Natural killer cell (primary cell): ENCODE results near the gene TRIM24. TPM values are rescaled to one million over a fixed set of nuclear protein-coding genes. Genes with fewer than 3 reads are reported as not detected.

ENCODE experiments used
- ATAC-seq, 3 donors: fragments of 150-1000 bp in 2 of 3; fragments of 200-7000 bp in 1 of 3; cut with Tn5 transposase; 1 replicate in 1 of 3; 2 replicates in 2 of 3; pipeline ENCODE4 v1.10.0; 2021; ENCODE audit warnings: mild to moderate bottlenecking in 2 of 3, moderate library complexity in 2 of 3
- DNase-seq, 2 donors: peaks; one replicate each; pipeline versions ENCODE4 v3.0.0 to v3.0.0-alpha.2; 2013 to 2021; ENCODE audit warnings: mixed read lengths in 1 of 2
- H3K27ac ChIP-seq: one replicate; pipeline ENCODE4 v1.5.1; 2013; ENCODE audit warnings: mild to moderate bottlenecking, low read length
- H3K27me3 ChIP-seq: one replicate; pipeline ENCODE4 v1.6.1; 2013; ENCODE audit warnings: low read length; ENCODE audit not compliant: control insufficient read depth, insufficient read depth
- H3K36me3 ChIP-seq: one replicate; pipeline ENCODE4 v1.6.1; 2013; ENCODE audit warnings: low read length; ENCODE audit not compliant: control insufficient read depth, insufficient read depth
- H3K4me1 ChIP-seq: one replicate; pipeline ENCODE4 v1.6.1; 2013; ENCODE audit warnings: low read length; ENCODE audit not compliant: control insufficient read depth, insufficient read depth
- H3K4me3 ChIP-seq: one replicate; pipeline ENCODE4 v1.5.1; 2013; ENCODE audit warnings: low read length
- H3K9me3 ChIP-seq: one replicate; pipeline ENCODE4 v1.6.1; 2013; ENCODE audit warnings: low read length; ENCODE audit not compliant: control insufficient read depth, insufficient read depth
- H3K27ac Mint-ChIP-seq, 2 donors: one replicate each; pipeline ENCODE4 v1.8.0; 2022; ENCODE audit warnings: mild to moderate bottlenecking in 2 of 2, mixed read lengths in 2 of 2, moderate library complexity in 1 of 2
- H3K27me3 Mint-ChIP-seq, 2 donors: one replicate each; pipeline ENCODE4 v1.8.0; 2022; ENCODE audit warnings: low read depth in 2 of 2, mixed read lengths in 2 of 2
- H3K36me3 Mint-ChIP-seq: one replicate; pipeline ENCODE4 v1.8.0; 2022; ENCODE audit warnings: mixed read lengths
- H3K4me1 Mint-ChIP-seq, 2 donors: one replicate each; pipeline ENCODE4 v1.8.0; 2022; ENCODE audit warnings: mixed read lengths in 2 of 2
- H3K4me3 Mint-ChIP-seq: one replicate; pipeline ENCODE4 v1.8.0; 2022; ENCODE audit warnings: mild to moderate bottlenecking, moderate library complexity, mixed read lengths
- H3K9me3 Mint-ChIP-seq, 2 donors: one replicate each; pipeline ENCODE4 v1.8.0; 2022; ENCODE audit warnings: mixed read lengths in 2 of 2
- CTCF ChIP-seq: fragments of 200-600 bp; IDR thresholded peaks from one replicate; pipeline ENCODE4 v1.8.0; 2022; ENCODE audit warnings: antibody characterized with exemption
- WGBS: methylation state at CpG from one replicate; pipeline ENCODE4 v1.1.7; 2013; ENCODE audit warnings: missing lambda C conversion rate; ENCODE audit not compliant: insufficient coverage; 5-methylcytosine and 5-hydroxymethylcytosine counted together
- intact Hi-C: fragments of 100-400 bp; cut with micrococcal nuclease; formaldehyde crosslinking; loops from one replicate; pipeline ENCODE4 v1.14.2; 2022
- total RNA-seq, 4 donors: library from RNA; stranded (reverse); fragments of 120-200 nt in 1 of 4; gene quantifications; one replicate each; pipeline versions ENCODE4 v1.2.3 to v1.2.4, GENCODE V29; 2013 to 2022

Gene TRIM24
- total RNA-seq, 3 donors from 2014 or later (not counting 1 experiment from before 2014, with no cell fraction given): 15.2 to 19.1 (median 18.9) TPM

- Mint-ChIP-seq H3K27ac (no peak overlapping the region), H3K27me3 (no peaks in the 10 kb centered on the region), H3K4me1 (peaks cover 17% of the 10 kb centered on the region in 2 donors), H3K4me3 (no peak overlapping the region), H3K9me3 (no peaks in the 10 kb centered on the region), H3K36me3 (no peaks in the 10 kb centered on the region)
- DNase-seq (no peak), ATAC-seq (no peak)
- Histone ChIP-seq H3K4me1 (peaks cover 17% of the 10 kb centered on the region), H3K9me3 (no peaks in the 10 kb centered on the region), H3K36me3 (no peaks in the 10 kb centered on the region), H3K27ac (no peak overlapping the region), H3K27me3 (no peaks in the 10 kb centered on the region), H3K4me3 (no peak overlapping the region)
- intact Hi-C loops: no loop called here
- WGBS: no CpG with 5 or more reads among the region's 1 CpG
- no peak for TF ChIP-seq CTCF
These were observed 162.8 kb downstream of the TRIM24 start for GRCh38 chr7:138622841-138623240.

DNA sequence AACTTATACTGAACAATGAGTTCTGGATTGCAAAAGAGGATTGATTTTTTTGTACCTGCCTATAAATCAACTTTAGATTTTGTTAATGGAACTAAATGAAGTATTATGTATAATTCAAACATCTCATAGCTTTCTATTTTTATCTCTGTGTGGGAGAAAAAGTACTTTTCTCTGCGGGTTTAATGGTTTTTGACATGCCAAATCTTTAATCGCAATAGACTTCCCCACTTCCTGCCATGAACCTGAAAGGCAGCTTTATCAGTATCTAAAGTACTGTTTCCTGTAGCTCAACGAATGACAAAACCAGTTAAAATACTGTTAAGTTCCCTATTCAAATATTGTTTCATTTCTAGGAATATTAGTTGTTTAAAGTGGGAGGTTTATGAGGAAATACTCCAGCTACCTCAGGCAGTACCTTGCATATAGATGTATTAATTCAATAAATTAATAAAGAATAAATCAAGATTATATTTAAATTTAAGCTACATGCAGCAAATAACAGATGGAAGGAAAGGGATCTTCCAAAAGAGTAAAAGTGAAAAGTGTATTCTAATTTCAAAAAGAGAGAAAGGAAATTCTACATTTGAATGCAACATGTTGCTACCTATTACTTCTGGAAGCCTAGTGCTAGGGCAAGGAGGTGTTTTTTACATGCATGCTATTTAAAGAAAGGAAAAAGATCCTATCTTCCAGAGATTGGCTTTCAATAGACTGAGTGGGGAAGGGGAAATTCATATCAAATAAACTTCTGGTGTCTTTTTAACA, 165.2 kb downstream of the TRIM24 start:
- WGBS: 0% methylated on average over 2 of the region's 3 CpGs
- Mint-ChIP-seq H3K9me3 (no peaks in the 10 kb centered on the region), H3K27me3 (no peaks in the 10 kb centered on the region), H3K27ac (peak overlapping the region in 1 of 2 donors; percentile 11), H3K4me3 (peak overlapping the region; percentile 55), H3K4me1 (peaks cover 17% of the 10 kb centered on the region in 2 donors), H3K36me3 (no peaks in the 10 kb centered on the region)
- ATAC-seq: peak in 2 of 3 donors; percentile 63 to 79
- TF ChIP-seq CTCF: no peak
- H3K9me3 ChIP-seq: no peaks in the 10 kb centered on the region
- no peaks in the 10 kb centered on the region for H3K27me3 ChIP-seq
- peak in 1 of 2 donors; percentile 48 for DNase-seq
- H3K36me3 ChIP-seq: no peaks in the 10 kb centered on the region
- H3K4me3 ChIP-seq: no peak overlapping the region
- no peak overlapping the region for H3K27ac ChIP-seq
- intact Hi-C loops: no loop called here
- H3K4me1 ChIP-seq: peaks cover 17% of the 10 kb centered on the region

- Histone ChIP-seq H3K9me3 (no peaks in the 10 kb centered on the region), H3K4me3 (no peak overlapping the region), H3K36me3 (no peaks in the 10 kb centered on the region), H3K4me1 (peaks cover 17% of the 10 kb centered on the region), H3K27ac (peak overlapping the region; percentile 11), H3K27me3 (no peaks in the 10 kb centered on the region)
- peak in 1 of 3 donors; percentile 45 for ATAC-seq
- Mint-ChIP-seq H3K36me3 (no peaks in the 10 kb centered on the region), H3K4me1 (peaks cover 17% of the 10 kb centered on the region in 2 donors), H3K4me3 (peak overlapping the region; percentile 35), H3K27ac (no peak overlapping the region), H3K27me3 (no peaks in the 10 kb centered on the region), H3K9me3 (no peaks in the 10 kb centered on the region)
- DNase-seq: peak in 1 of 2 donors; percentile 44
- TF ChIP-seq CTCF: no peak
- WGBS: 11% methylated on average over 5 of the region's 5 CpGs
- intact Hi-C loops: no loop called here
These were observed 165.8 kb downstream of the TRIM24 start for GRCh38 chr7:138625849-138626230.

GRCh38 chr7:138626846-138627245, 166.8 kb downstream of the TRIM24 start:
- DNase-seq: no peak
- H3K27me3 Mint-ChIP-seq: no peaks in the 10 kb centered on the region
- peaks cover 17% of the 10 kb centered on the region in 2 donors for H3K4me1 Mint-ChIP-seq
- H3K36me3 Mint-ChIP-seq: no peaks in the 10 kb centered on the region
- 71% methylated on average over 2 of the region's 2 CpGs for WGBS
- intact Hi-C loops: no loop called here
- Histone ChIP-seq H3K9me3 (no peaks in the 10 kb centered on the region), H3K27ac (no peak overlapping the region), H3K36me3 (no peaks in the 10 kb centered on the region), H3K4me1 (peaks cover 17% of the 10 kb centered on the region), H3K27me3 (no peaks in the 10 kb centered on the region), H3K4me3 (no peak overlapping the region)
- no peaks in the 10 kb centered on the region for H3K9me3 Mint-ChIP-seq
- H3K27ac Mint-ChIP-seq: no peak overlapping the region
- no peak overlapping the region for H3K4me3 Mint-ChIP-seq
- no peak for ATAC-seq
- no peak for TF ChIP-seq CTCF
